GM18951 (cell line): ENCODE data around the gene MPHOSPH9.

Experiments
- POLR2A ChIP-seq: IDR thresholded peaks from 4 replicates; pipeline ENCODE4 v1.6.1; 2011; ENCODE audit warnings: mild to moderate bottlenecking; ENCODE audit not compliant: insufficient read length, insufficient read depth; ENCODE audit errors: extremely low read depth
- in situ Hi-C: fragments of 300-500 bp; cut with MboI; formaldehyde crosslinking; loops from one replicate; pipeline ENCODE4 v1.12.0; 2022; ENCODE audit warnings: low sequenced_read_pairs, mixed read lengths, inconsistent platforms; ENCODE audit not compliant: unreplicated experiment

MPHOSPH9 gene

GRCh38 chr12:123142921-123143735 lies 89.8 kb downstream of the MPHOSPH9 start:
- TF ChIP-seq POLR2A = no peak
- in situ Hi-C loops = no loop called here

GRCh38 chr12:123142518-123142840 lies 90.5 kb downstream of the MPHOSPH9 start:
- in situ Hi-C loops = no loop called here
- no peak for TF ChIP-seq POLR2A

- in situ Hi-C loops = no loop called here
- no peak for TF ChIP-seq POLR2A
Observed at GRCh38 chr12:123141615-123142517, 91.1 kb downstream of the MPHOSPH9 start.

- TF ChIP-seq POLR2A = no peak
- in situ Hi-C loops = no loop called here
Observed at GRCh38 chr12:123140676-123141614, 92.0 kb downstream of the MPHOSPH9 start.

GRCh38 chr12:123139926-123140675 lies 92.8 kb downstream of the MPHOSPH9 start:
- in situ Hi-C loops = no loop called here
- TF ChIP-seq POLR2A = no peak

- TF ChIP-seq POLR2A = no peak
- in situ Hi-C loops = no loop called here
Observed at GRCh38 chr12:123135688-123136087, 97.3 kb downstream of the MPHOSPH9 start.

GRCh38 chr12:123134826-123135225 lies 98.1 kb downstream of the MPHOSPH9 start:
- no peak for TF ChIP-seq POLR2A
- in situ Hi-C loops = no loop called here

GRCh38 chr12:123134271-123134671 lies 98.7 kb downstream of the MPHOSPH9 start:
- TF ChIP-seq POLR2A = no peak
- in situ Hi-C loops = no loop called here

- in situ Hi-C loops = no loop called here
- no peak for TF ChIP-seq POLR2A
Observed at GRCh38 chr12:123133701-123134100, 99.2 kb downstream of the MPHOSPH9 start.

- no peak for TF ChIP-seq POLR2A
- in situ Hi-C loops = no loop called here
Observed at GRCh38 chr12:123132951-123133619, 99.9 kb downstream of the MPHOSPH9 start.

GRCh38 chr12:123131879-123132402 lies 101.0 kb downstream of the MPHOSPH9 start:
- TF ChIP-seq POLR2A = no peak
- in situ Hi-C loops = no loop called here

- TF ChIP-seq POLR2A = no peak
- in situ Hi-C loops = no loop called here
Observed at GRCh38 chr12:123131291-123131832, 101.6 kb downstream of the MPHOSPH9 start.

GRCh38 chr12:123129621-123130020 lies 103.3 kb downstream of the MPHOSPH9 start:
- TF ChIP-seq POLR2A = no peak
- in situ Hi-C loops = no loop called here
